Erythroblast (primary cell): ENCODE data around the gene NLN.

Experiments used
- GATA1 ChIP-seq: IDR thresholded peaks from 2 replicates; pipeline ENCODE4 v1.6.1; 2011; ENCODE audit warnings: low read depth, mild to moderate bottlenecking, control low read depth, low read length, moderate library complexity
- POLR2A ChIP-seq: IDR thresholded peaks from 2 replicates; pipeline ENCODE4 v1.6.1; 2011; ENCODE audit warnings: mild to moderate bottlenecking, low read length

DNA sequence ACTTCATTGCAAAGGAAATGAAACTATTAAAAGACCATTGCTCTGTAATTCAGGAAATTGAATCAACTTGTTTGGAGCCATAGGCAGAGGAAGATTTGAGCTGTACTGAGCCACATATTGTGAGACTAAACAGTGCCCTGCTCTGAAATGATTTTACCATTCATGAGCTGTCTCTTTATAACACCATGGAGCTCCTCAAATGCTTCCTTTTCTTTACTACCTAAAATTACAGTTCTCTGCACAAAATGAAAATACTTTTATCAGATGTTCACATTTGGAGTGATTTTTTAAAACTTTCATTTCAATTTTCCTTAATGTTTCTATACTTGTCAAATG lies 97.9 kb downstream of the NLN start:
- TF ChIP-seq POLR2A: no peak
- no peak for TF ChIP-seq GATA1
